ENCODE data around the gene SPOCK1.

SPOCK1 gene

GRCh38 chr5:137037848-137038247 is 461.3 kb downstream of the SPOCK1 start:
- H3K4me3 ChIP-seq (ENCODE audit: low read depth, low read length) = no peak overlapping the region
- ChIA-PET CTCF (no interaction called here), POLR2A (no interaction called here)
- no peak for TF ChIP-seq CTCF (IDR thresholded peaks at IDR 0.05; ENCODE audit: insufficient read depth, low read length, missing control alignments)
- no peak for DNase-seq (ENCODE audit: low read depth, low spot score)

- ChIA-PET POLR2A (no interaction called here), CTCF (interaction anchor here (0.9 kb wide), 1 partner anchor 32 kb away, joined by 3 read pairs; no protein-coding TSS in a partner anchor)
- TF ChIP-seq CTCF (IDR thresholded peaks at IDR 0.05; ENCODE audit: insufficient read depth, low read length, missing control alignments) = no peak
Measured at GRCh38 chr5:137036640-137037039, 462.5 kb downstream of the SPOCK1 start.

GRCh38 chr5:137035480-137035878 is 463.6 kb downstream of the SPOCK1 start:
- no peak for TF ChIP-seq CTCF (IDR thresholded peaks at IDR 0.05; ENCODE audit: insufficient read depth, low read length, missing control alignments)
- ChIA-PET POLR2A (no interaction called here), CTCF (no interaction called here)
- no peak for DNase-seq (ENCODE audit: low read depth, low spot score)
- no peak overlapping the region for H3K4me3 ChIP-seq (ENCODE audit: low read depth, low read length)

More at GRCh38 chr5:137036640-137037039, 462.5 kb downstream of the SPOCK1 start:
- H3K4me3 ChIP-seq (ENCODE audit: low read depth, low read length) = no peak overlapping the region
- no peak for DNase-seq (ENCODE audit: low read depth, low spot score)

GRCh38 chr5:137034764-137035479 is 464.2 kb downstream of the SPOCK1 start:
- no peak for DNase-seq (ENCODE audit: low read depth, low spot score)
- ChIA-PET POLR2A (no interaction called here), CTCF (no interaction called here)
- no peak overlapping the region for H3K4me3 ChIP-seq (ENCODE audit: low read depth, low read length)
- TF ChIP-seq CTCF (IDR thresholded peaks at IDR 0.05; ENCODE audit: insufficient read depth, low read length, missing control alignments) = no peak

GRCh38 chr5:137034213-137034612 is 464.9 kb downstream of the SPOCK1 start:
- ChIA-PET POLR2A (no interaction called here), CTCF (no interaction called here)
- H3K4me3 ChIP-seq (ENCODE audit: low read depth, low read length) = no peak overlapping the region
- no peak for DNase-seq (ENCODE audit: low read depth, low spot score)
- no peak for TF ChIP-seq CTCF (IDR thresholded peaks at IDR 0.05; ENCODE audit: insufficient read depth, low read length, missing control alignments)

- no peak for DNase-seq (ENCODE audit: low read depth, low spot score)
- no peak for TF ChIP-seq CTCF (IDR thresholded peaks at IDR 0.05; ENCODE audit: insufficient read depth, low read length, missing control alignments)
- CTCF ChIA-PET = no interaction called here
- H3K4me3 ChIP-seq (ENCODE audit: low read depth, low read length) = no peak overlapping the region
- POLR2A ChIA-PET = no interaction called here
Measured at GRCh38 chr5:137032929-137033328, 466.2 kb downstream of the SPOCK1 start.
